Uterus (tissue), 2 donors: ENCODE data around the gene MYBBP1A.

Source experiments
- POLR2A ChIP-seq, 2 donors: fragments of 450-650 bp; IDR thresholded peaks; one replicate each; pipeline ENCODE4 v1.6.1; 2016; ENCODE audit warnings: antibody characterized with exemption in 2 of 2, mild to moderate bottlenecking in 1 of 2, moderate library complexity in 1 of 2
- TF ChIP-seq, protein P1 (sequence below), 4 experiments: fragments of 200-600 bp in 2 of 4; fragments of 450-650 bp in 2 of 4; sonication (generic) in 2 of 4; IDR thresholded peaks; one replicate each; pipeline ENCODE4 v1.5.1; 2016 to 2019; ENCODE audit warnings: antibody characterized with exemption in 4 of 4, mild to moderate bottlenecking in 2 of 4, moderate library complexity in 1 of 4

DNA sequence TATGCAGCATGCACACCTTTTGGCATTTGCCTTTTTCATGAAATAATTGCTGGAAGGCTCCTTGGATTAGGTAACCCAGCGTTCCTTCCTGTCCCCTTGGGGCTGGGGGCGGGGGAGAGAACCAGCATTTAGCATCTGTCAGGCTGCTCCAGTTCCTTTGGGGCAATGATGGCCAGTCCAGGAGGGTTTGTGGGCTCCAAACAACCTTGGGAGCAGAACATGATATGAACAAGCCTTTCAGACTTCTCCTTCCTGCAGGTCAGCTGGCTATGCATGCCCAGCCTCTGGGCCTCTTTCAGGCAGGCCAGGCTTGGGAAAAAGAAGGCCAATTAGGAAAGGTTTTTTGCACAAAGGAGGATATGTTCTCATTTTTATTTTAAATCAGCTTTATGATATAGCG, 28.0 kb upstream of the MYBBP1A start:
- TF ChIP-seq, protein P1, sequence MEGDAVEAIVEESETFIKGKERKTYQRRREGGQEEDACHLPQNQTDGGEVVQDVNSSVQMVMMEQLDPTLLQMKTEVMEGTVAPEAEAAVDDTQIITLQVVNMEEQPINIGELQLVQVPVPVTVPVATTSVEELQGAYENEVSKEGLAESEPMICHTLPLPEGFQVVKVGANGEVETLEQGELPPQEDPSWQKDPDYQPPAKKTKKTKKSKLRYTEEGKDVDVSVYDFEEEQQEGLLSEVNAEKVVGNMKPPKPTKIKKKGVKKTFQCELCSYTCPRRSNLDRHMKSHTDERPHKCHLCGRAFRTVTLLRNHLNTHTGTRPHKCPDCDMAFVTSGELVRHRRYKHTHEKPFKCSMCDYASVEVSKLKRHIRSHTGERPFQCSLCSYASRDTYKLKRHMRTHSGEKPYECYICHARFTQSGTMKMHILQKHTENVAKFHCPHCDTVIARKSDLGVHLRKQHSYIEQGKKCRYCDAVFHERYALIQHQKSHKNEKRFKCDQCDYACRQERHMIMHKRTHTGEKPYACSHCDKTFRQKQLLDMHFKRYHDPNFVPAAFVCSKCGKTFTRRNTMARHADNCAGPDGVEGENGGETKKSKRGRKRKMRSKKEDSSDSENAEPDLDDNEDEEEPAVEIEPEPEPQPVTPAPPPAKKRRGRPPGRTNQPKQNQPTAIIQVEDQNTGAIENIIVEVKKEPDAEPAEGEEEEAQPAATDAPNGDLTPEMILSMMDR (IDR thresholded peaks at IDR 0.05), result no peak
- TF ChIP-seq POLR2A (IDR thresholded peaks at IDR 0.05), result no peak
